A172 (cell line): ENCODE measurements around the gene FEZF1. TPM values are rescaled to one million over a fixed set of nuclear protein-coding genes. Genes with fewer than 3 reads are reported as not detected.
"Not testable (repeated sequence)": the region's sequence is repeated elsewhere in the genome, so short reads cannot be mapped to it uniquely, and the experiment has no call there.

Source experiments
- DNase-seq: peaks from one replicate; pipeline ENCODE4 v3.0.0-alpha.2; 2015; ENCODE audit warnings: low spot score
- total RNA-seq: library from RNA; depleted of rRNA; stranded (reverse); fragments of >200 nt; shearing (Covaris generic); gene quantifications from 2 replicates; pipeline ENCODE4 v1.2.3, GENCODE V29; 2014

The FEZF1 gene
- total RNA-seq, 1 experiment from 2014 or later, result not detected

- no peak for DNase-seq
These were observed 2.7 kb upstream of the FEZF1 start for GRCh38 chr7:122307228-122307621.

GRCh38 chr7:122306320-122307227 is 2.0 kb upstream of the FEZF1 start:
- no peak for DNase-seq

GRCh38 chr7:122305475-122306319 is 1.1 kb upstream of the FEZF1 start:
- no peak for DNase-seq

- no peak for DNase-seq
These were observed 459 bp upstream of the FEZF1 start for GRCh38 chr7:122304996-122305421.

- DNase-seq, result no peak
These were observed 825 bp downstream of the FEZF1 start for GRCh38 chr7:122303531-122304318.

GRCh38 chr7:122302761-122303530 is 1.6 kb downstream of the FEZF1 start:
- DNase-seq, result no peak

- DNase-seq, result no peak
These were observed 2.4 kb downstream of the FEZF1 start for GRCh38 chr7:122301858-122302760.

- DNase-seq, result no peak
These were observed 3.4 kb downstream of the FEZF1 start for GRCh38 chr7:122300956-122301833.

GRCh38 chr7:122300211-122300932 is 4.2 kb downstream of the FEZF1 start:
- DNase-seq, result no peak

- no peak for DNase-seq
These were observed 4.8 kb downstream of the FEZF1 start for GRCh38 chr7:122299624-122300210.

GRCh38 chr7:122298618-122299017 is 5.9 kb downstream of the FEZF1 start:
- no peak for DNase-seq

GRCh38 chr7:122298131-122298530 is 6.4 kb downstream of the FEZF1 start:
- peak; percentile 5 for DNase-seq

- DNase-seq, result no peak
These were observed 13.4 kb downstream of the FEZF1 start for GRCh38 chr7:122291189-122291588.

- no peak for DNase-seq
These were observed 14.1 kb downstream of the FEZF1 start for GRCh38 chr7:122290476-122290875.

- no peak for DNase-seq
These were observed 15.1 kb downstream of the FEZF1 start for GRCh38 chr7:122289426-122289825.

GRCh38 chr7:122284608-122285007 is 19.9 kb downstream of the FEZF1 start:
- not testable (repeated sequence) for DNase-seq

GRCh38 chr7:122273117-122273516 is 31.4 kb downstream of the FEZF1 start:
- no peak for DNase-seq

GRCh38 chr7:122269241-122269640 is 35.3 kb downstream of the FEZF1 start:
- DNase-seq, result no peak
